Tibial artery (tissue), 4 donors: ENCODE data around the gene TMEM132C.

Source experiments
- DNase-seq, 2 donors: peaks; one replicate each; pipeline ENCODE4 v3.0.0-alpha.2; 2019
- H3K27ac ChIP-seq, 2 donors: fragments of 200-600 bp; sonication (generic) in 1 of 2; 1 replicate in 1 of 2; 2 replicates in 1 of 2; pipeline ENCODE4 v1.5.1; 2018 to 2019; ENCODE audit warnings: mild to moderate bottlenecking in 1 of 2
- H3K27me3 ChIP-seq, 2 donors: fragments of 200-600 bp; sonication (generic) in 1 of 2; one replicate each; pipeline versions ENCODE4 v1.5.1 to v1.6.0; 2016 to 2019
- H3K36me3 ChIP-seq, 3 donors: fragments of 200-600 bp; sonication (generic) in 2 of 3; one replicate each; pipeline ENCODE4 v1.5.1; 2016 to 2019; ENCODE audit warnings: mild to moderate bottlenecking in 2 of 3
- H3K4me1 ChIP-seq, 4 donors: fragments of 200-600 bp; sonication (generic) in 2 of 4; 1 replicate in 3 of 4; 2 replicates in 1 of 4; pipeline ENCODE4 v1.5.1; 2016 to 2019
- H3K4me3 ChIP-seq, 2 donors: fragments of 200-600 bp; sonication (generic) in 1 of 2; 1 replicate in 1 of 2; 2 replicates in 1 of 2; pipeline ENCODE4 v1.5.1; 2018 to 2019; ENCODE audit warnings: mild to moderate bottlenecking in 2 of 2
- H3K9me3 ChIP-seq, 3 donors: fragments of 200-600 bp; sonication (generic) in 1 of 3; one replicate each; pipeline ENCODE4 v1.5.1; 2016 to 2019
- CTCF ChIP-seq, 2 experiments: fragments of 200-600 bp in 1 of 2; fragments of 450-650 bp in 1 of 2; IDR thresholded peaks; one replicate each; pipeline ENCODE4 v1.5.1; 2017 to 2019; ENCODE audit warnings: antibody characterized with exemption in 2 of 2, mild to moderate bottlenecking in 1 of 2, moderate library complexity in 1 of 2
- intact Hi-C: fragments of 100-400 bp; cut with DNase I; formaldehyde crosslinking; loops from one replicate; pipeline ENCODE4 v1.15.0; 2023; ENCODE audit warnings: low total_unique reads

TMEM132C gene

DNA sequence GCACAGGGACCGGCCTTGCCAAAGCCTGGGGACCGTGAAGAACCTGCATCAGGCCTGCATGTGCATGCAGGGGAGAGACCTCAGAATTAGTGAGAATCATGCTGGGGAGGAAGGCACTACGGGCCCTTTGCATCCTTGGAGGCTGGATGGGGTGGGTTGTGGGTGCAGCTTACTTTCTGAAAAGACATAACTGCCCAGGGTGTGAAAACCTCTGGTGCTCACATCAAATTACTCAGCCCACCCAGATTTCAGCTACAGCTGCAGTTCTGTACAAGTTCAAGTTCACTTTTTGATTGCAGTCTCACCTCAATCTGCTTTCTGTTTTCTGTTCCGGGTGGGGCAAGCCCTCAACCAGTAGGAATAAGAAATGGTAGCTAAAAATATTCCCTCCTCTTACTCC, 426.1 kb downstream of the TMEM132C start:
- Histone ChIP-seq H3K4me1 (no peaks in the 10 kb centered on the region), H3K9me3 (peaks cover 0 to 7% (median 0%) of the 10 kb centered on the region in 3 donors), H3K27me3 (no peaks in the 10 kb centered on the region), H3K27ac (no peak overlapping the region), H3K4me3 (no peak overlapping the region), H3K36me3 (no peaks in the 10 kb centered on the region)
- no peak for TF ChIP-seq CTCF (IDR thresholded peaks at IDR 0.05)
- DNase-seq, result no peak
- intact Hi-C loops, result no loop called here

DNA sequence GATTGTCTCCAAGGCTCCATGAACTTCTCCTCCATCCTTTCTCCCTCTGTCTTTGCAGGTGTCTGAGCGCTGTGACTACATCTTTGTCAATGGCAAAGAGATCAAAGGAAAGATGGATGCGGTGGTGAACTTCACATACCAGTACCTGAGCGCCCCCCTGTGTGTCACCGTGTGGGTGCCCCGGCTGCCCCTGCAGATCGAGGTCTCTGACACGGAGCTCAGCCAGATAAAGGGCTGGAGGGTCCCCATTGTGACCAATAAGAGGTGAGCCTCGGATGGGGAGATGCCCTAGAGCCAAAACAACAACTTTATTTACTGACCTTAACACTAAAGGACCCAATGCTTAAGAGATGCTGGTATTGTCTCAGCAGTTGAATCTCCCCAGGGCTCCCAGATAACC, 426.8 kb downstream of the TMEM132C start:
- no peaks in the 10 kb centered on the region for H3K4me1 ChIP-seq
- no peak for TF ChIP-seq CTCF (IDR thresholded peaks at IDR 0.05)
- H3K9me3 ChIP-seq, result peaks cover 0 to 7% (median 0%) of the 10 kb centered on the region in 3 donors
- H3K27me3 ChIP-seq, result no peaks in the 10 kb centered on the region
- H3K36me3 ChIP-seq, result no peaks in the 10 kb centered on the region
- intact Hi-C loops, result no loop called here
- H3K27ac ChIP-seq, result no peak overlapping the region
- no peak overlapping the region for H3K4me3 ChIP-seq
- DNase-seq, result no peak

GRCh38 chr12:128694445-128694844, 427.5 kb downstream of the TMEM132C start:
- Histone ChIP-seq H3K4me1 (no peaks in the 10 kb centered on the region), H3K27ac (no peak overlapping the region), H3K36me3 (no peaks in the 10 kb centered on the region), H3K9me3 (peaks cover 0 to 7% (median 0%) of the 10 kb centered on the region in 3 donors), H3K4me3 (no peak overlapping the region), H3K27me3 (no peaks in the 10 kb centered on the region)
- TF ChIP-seq CTCF (IDR thresholded peaks at IDR 0.05), result no peak
- intact Hi-C loops, result no loop called here
- DNase-seq, result no peak

- no peak for DNase-seq
- Histone ChIP-seq H3K9me3 (peaks cover 0 to 7% (median 0%) of the 10 kb centered on the region in 3 donors), H3K36me3 (no peaks in the 10 kb centered on the region), H3K27ac (no peak overlapping the region), H3K4me1 (no peaks in the 10 kb centered on the region), H3K27me3 (no peaks in the 10 kb centered on the region), H3K4me3 (no peak overlapping the region)
- TF ChIP-seq CTCF (IDR thresholded peaks at IDR 0.05), result no peak
- intact Hi-C loops, result no loop called here
Observed at GRCh38 chr12:128695697-128696096, 428.7 kb downstream of the TMEM132C start.

DNA sequence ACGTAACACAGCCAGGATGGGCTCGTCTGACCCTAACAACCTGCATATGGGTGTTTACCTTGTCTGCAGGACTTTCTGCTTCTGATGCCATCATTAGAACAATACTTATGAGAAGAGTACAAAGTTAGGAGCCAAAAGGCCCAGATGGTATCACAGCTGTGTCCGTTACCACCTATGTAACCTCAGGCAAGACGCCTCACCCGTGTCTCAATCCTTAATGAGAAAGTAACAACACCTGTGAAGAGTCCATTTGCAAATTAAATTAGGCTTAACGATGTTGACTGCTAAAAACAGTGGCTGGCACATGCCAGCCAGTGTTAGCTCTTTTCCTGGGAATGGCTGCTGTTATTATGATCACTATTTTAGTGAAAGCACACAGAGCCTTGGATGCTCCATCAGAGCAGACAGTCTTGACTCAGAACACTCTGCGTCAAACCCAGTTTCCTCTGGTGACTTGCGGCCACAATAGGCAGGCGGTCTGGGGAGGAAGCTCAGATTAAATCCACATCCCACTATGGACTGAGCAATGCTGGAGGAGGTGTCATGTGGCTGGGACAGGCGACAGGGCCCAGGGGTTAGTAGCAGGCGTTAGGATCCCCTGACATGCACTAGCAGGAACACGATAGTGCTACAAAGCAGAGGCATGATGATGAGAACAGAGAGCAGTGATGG, 431.5 kb downstream of the TMEM132C start:
- H3K36me3 ChIP-seq, result no peaks in the 10 kb centered on the region
- no peak for DNase-seq
- no peaks in the 10 kb centered on the region for H3K27me3 ChIP-seq
- H3K27ac ChIP-seq, result no peak overlapping the region
- no peak overlapping the region for H3K4me3 ChIP-seq
- H3K9me3 ChIP-seq, result peaks cover 0 to 7% (median 0%) of the 10 kb centered on the region in 3 donors
- TF ChIP-seq CTCF (IDR thresholded peaks at IDR 0.05), result no peak
- no peaks in the 10 kb centered on the region for H3K4me1 ChIP-seq
- intact Hi-C loops, result no loop called here

DNA sequence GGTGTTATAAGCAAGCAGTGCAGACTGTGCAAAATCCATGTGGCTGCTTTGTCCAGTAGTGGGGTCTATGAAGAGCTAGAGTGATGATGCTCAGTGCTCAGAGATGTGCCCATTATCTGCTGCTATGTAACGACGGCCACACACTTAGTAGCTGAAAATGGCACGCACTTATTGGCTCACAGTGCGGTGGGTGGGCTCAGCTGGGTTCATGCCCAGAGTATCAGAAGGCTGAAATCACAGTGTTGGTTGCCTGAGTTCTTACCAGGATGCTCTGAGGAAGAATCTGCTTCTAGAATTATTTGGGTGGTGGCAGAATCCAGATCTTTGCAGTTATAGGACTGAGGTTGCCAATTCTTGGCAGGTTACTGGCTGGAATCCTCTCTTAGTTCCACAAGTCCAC, 432.1 kb downstream of the TMEM132C start:
- no peaks in the 10 kb centered on the region for H3K4me1 ChIP-seq
- H3K27ac ChIP-seq, result no peak overlapping the region
- intact Hi-C loops, result no loop called here
- no peak for DNase-seq
- no peaks in the 10 kb centered on the region for H3K36me3 ChIP-seq
- no peak for TF ChIP-seq CTCF (IDR thresholded peaks at IDR 0.05)
- H3K27me3 ChIP-seq, result no peaks in the 10 kb centered on the region
- no peak overlapping the region for H3K4me3 ChIP-seq
- peaks cover 0 to 7% (median 0%) of the 10 kb centered on the region in 3 donors for H3K9me3 ChIP-seq
